AG09319 (cell line): ENCODE measurements around the gene CDH13.

Source experiments
- DNase-seq: peaks from one replicate; pipeline ENCODE4 v3.0.0-alpha.2; 2010; ENCODE audit warnings: low read depth; ENCODE audit errors: extremely low read depth
- CTCF ChIP-seq: IDR thresholded peaks from 2 replicates; pipeline ENCODE4 v1.5.1; 2011; ENCODE audit warnings: low read depth, mild to moderate bottlenecking, inconsistent platforms, low read length, moderate library complexity

The CDH13 gene

GRCh38 chr16:83835586-83836566, 1209.1 kb downstream of the CDH13 start:
- no peak for TF ChIP-seq CTCF
- DNase-seq, result peak; percentile 44

- no peak for TF ChIP-seq CTCF
- DNase-seq, result no peak
These were observed 1210.8 kb downstream of the CDH13 start for GRCh38 chr16:83837566-83837965.

- no peak for DNase-seq
- no peak for TF ChIP-seq CTCF
These were observed 1211.4 kb downstream of the CDH13 start for GRCh38 chr16:83838151-83838550.

GRCh38 chr16:83839561-83839960, 1212.8 kb downstream of the CDH13 start:
- no peak for TF ChIP-seq CTCF

GRCh38 chr16:83840060-83840617, 1213.4 kb downstream of the CDH13 start:
- no peak for DNase-seq
- no peak for TF ChIP-seq CTCF

More at GRCh38 chr16:83839561-83839960, 1212.8 kb downstream of the CDH13 start:
- no peak for DNase-seq

GRCh38 chr16:83842291-83842690, 1215.5 kb downstream of the CDH13 start:
- DNase-seq, result no peak
- TF ChIP-seq CTCF, result no peak
